ENCODE results near the gene TCERG1L. TPM values are rescaled to one million over a fixed set of nuclear protein-coding genes. Genes with fewer than 3 reads are reported as not detected.

Gene TCERG1L
- total RNA-seq, 1 experiment from 2014 or later, result not detected

DNA sequence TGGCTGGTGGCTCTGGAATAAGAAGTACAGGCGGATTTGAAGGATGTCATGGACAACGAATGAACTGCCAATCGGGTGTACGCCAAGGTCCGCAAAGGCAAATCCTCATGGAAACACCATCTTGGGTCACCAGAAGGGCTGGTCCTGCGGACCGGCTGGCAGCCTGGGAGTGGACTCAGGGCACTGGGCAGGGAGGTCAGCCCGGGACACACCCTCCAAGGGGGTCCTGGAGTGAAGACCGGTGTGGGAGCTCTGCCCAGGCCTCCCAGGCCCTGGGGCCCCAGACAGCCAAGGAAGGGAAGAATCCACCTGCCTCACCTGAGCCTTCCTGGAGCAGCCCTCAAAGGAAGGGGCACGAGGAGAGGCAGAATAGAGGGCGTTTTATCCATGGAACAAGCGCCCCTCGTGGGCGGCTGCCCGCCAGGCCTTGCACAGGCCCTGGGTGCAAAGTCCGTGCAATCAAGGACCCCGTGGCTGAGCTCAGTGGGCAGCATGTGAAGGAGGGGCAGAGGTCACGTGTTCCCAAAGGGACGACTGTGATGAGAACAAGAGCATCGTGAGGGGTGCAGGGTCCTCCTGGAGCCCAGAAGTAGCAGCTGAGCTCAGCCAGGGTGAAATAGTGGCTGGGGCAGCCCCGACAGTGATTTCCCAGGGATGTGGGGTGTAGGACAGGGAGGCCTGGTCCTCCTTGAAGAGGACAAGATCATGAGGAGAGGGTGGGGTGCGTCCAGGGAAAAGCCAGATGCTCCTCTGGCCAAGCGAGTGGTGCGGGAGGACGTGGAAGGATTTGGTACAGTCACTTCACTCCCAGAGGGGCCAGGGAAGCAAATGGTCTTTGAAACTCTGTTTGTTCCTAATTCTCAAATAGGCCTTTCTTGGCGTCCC lies 105.2 kb downstream of the TCERG1L start:
- Histone ChIP-seq H3K27me3 (ENCODE audit: control insufficient read depth, insufficient read depth, low read length) (no peaks in the 10 kb centered on the region; the same call in 1 of the 2 replicates), H3K9me3 (ENCODE audit: control insufficient read depth, insufficient read depth, low read depth, low read length) (no peaks in the 10 kb centered on the region), H3K4me3 (ENCODE audit: low read depth in 2 of 2, low read length in 2 of 2) (no peak overlapping the region), H3K27ac (ENCODE audit: low read length) (no peak overlapping the region), H3K36me3 (ENCODE audit: control insufficient read depth, insufficient read depth, low read length) (no peaks in the 10 kb centered on the region), H3K4me1 (ENCODE audit: control insufficient read depth, insufficient read depth, low read length) (no peaks in the 10 kb centered on the region)
- ChIA-PET POLR2A (no interaction called here), CTCF (no interaction called here)
- no peak for ATAC-seq
- no peak for DNase-seq (ENCODE audit: low read depth, low spot score)
- in situ Hi-C loops (cut with HindIII; ENCODE audit: low pct_unique_long_range_greater_than_20kb, low sequenced_read_pairs), result no loop called here
- intact Hi-C loops (cut with micrococcal nuclease; ENCODE audit: unreplicated experiment), result no loop called here
- BruUV-seq (replicated peaks), result no TSS peak
- TF ChIP-seq, protein P1, sequence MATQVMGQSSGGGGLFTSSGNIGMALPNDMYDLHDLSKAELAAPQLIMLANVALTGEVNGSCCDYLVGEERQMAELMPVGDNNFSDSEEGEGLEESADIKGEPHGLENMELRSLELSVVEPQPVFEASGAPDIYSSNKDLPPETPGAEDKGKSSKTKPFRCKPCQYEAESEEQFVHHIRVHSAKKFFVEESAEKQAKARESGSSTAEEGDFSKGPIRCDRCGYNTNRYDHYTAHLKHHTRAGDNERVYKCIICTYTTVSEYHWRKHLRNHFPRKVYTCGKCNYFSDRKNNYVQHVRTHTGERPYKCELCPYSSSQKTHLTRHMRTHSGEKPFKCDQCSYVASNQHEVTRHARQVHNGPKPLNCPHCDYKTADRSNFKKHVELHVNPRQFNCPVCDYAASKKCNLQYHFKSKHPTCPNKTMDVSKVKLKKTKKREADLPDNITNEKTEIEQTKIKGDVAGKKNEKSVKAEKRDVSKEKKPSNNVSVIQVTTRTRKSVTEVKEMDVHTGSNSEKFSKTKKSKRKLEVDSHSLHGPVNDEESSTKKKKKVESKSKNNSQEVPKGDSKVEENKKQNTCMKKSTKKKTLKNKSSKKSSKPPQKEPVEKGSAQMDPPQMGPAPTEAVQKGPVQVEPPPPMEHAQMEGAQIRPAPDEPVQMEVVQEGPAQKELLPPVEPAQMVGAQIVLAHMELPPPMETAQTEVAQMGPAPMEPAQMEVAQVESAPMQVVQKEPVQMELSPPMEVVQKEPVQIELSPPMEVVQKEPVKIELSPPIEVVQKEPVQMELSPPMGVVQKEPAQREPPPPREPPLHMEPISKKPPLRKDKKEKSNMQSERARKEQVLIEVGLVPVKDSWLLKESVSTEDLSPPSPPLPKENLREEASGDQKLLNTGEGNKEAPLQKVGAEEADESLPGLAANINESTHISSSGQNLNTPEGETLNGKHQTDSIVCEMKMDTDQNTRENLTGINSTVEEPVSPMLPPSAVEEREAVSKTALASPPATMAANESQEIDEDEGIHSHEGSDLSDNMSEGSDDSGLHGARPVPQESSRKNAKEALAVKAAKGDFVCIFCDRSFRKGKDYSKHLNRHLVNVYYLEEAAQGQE (IDR thresholded peaks at IDR 0.05; ENCODE audit: insufficient read depth in 1 of 2, low read depth in 2 of 2, low read length in 1 of 2), result no peak
- TF ChIP-seq POLR2AphosphoS5 (IDR thresholded peaks at IDR 0.05; ENCODE audit: low read depth, low read length) (no peak), SIN3A (IDR thresholded peaks at IDR 0.05; ENCODE audit: borderline replicate concordance, insufficient read depth, low read depth, low read length) (no peak), TCF7L2 (IDR thresholded peaks at IDR 0.05; ENCODE audit: low read depth, low read length) (no peak)
- TF ChIP-seq, protein P2, sequence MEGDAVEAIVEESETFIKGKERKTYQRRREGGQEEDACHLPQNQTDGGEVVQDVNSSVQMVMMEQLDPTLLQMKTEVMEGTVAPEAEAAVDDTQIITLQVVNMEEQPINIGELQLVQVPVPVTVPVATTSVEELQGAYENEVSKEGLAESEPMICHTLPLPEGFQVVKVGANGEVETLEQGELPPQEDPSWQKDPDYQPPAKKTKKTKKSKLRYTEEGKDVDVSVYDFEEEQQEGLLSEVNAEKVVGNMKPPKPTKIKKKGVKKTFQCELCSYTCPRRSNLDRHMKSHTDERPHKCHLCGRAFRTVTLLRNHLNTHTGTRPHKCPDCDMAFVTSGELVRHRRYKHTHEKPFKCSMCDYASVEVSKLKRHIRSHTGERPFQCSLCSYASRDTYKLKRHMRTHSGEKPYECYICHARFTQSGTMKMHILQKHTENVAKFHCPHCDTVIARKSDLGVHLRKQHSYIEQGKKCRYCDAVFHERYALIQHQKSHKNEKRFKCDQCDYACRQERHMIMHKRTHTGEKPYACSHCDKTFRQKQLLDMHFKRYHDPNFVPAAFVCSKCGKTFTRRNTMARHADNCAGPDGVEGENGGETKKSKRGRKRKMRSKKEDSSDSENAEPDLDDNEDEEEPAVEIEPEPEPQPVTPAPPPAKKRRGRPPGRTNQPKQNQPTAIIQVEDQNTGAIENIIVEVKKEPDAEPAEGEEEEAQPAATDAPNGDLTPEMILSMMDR (IDR thresholded peaks at IDR 0.05), result no peak

DNA sequence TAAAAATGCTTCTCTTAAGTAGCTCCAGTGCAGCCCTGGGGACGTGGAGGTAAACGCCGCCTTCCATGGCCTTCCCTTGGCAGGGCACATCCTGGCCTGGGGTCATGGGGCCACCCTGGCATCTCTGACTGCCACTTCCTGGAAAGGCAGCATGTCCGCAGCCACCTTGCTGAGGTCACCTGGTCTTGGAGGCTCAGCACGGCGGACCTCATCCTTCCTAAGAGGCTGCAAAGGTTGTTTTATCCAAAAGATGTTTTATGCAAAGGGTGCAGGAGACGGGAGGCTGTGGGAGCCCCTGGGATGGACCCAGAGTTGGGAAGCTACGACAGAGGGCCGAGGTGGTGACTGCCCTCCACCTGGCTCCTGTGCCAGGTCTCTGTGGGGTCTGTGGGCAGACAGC lies 106.0 kb downstream of the TCERG1L start:
- H3K27me3 ChIP-seq (ENCODE audit: control insufficient read depth, insufficient read depth, low read length), result no peaks in the 10 kb centered on the region; the same call in 1 of the 2 replicates
- no peak for TF ChIP-seq TCF7L2 (IDR thresholded peaks at IDR 0.05; ENCODE audit: low read depth, low read length)
- TF ChIP-seq, protein P1 (IDR thresholded peaks at IDR 0.05; ENCODE audit: insufficient read depth in 1 of 2, low read depth in 2 of 2, low read length in 1 of 2), result no peak
- no peak for TF ChIP-seq POLR2AphosphoS5 (IDR thresholded peaks at IDR 0.05; ENCODE audit: low read depth, low read length)
- TF ChIP-seq SIN3A (IDR thresholded peaks at IDR 0.05; ENCODE audit: borderline replicate concordance, insufficient read depth, low read depth, low read length), result no peak
- TF ChIP-seq, protein P2 (IDR thresholded peaks at IDR 0.05), result no peak
- DNase-seq (ENCODE audit: low read depth, low spot score) (no peak), ATAC-seq (no peak)
- H3K27ac ChIP-seq (ENCODE audit: low read length), result no peak overlapping the region
- in situ Hi-C loops (cut with HindIII; ENCODE audit: low pct_unique_long_range_greater_than_20kb, low sequenced_read_pairs), result no loop called here
- H3K4me3 ChIP-seq (ENCODE audit: low read depth in 2 of 2, low read length in 2 of 2), result no peak overlapping the region
- ChIA-PET CTCF (no interaction called here), POLR2A (interaction anchor here (0.6 to 0.7 kb wide), 2 partner anchors 11 to 36 kb away, joined by 3 to 8 read pairs; no protein-coding TSS in a partner anchor)
- no TSS peak for BruUV-seq (replicated peaks)
- H3K4me1 ChIP-seq (ENCODE audit: control insufficient read depth, insufficient read depth, low read length), result no peaks in the 10 kb centered on the region
- H3K9me3 ChIP-seq (ENCODE audit: control insufficient read depth, insufficient read depth, low read depth, low read length), result no peaks in the 10 kb centered on the region
- H3K36me3 ChIP-seq (ENCODE audit: control insufficient read depth, insufficient read depth, low read length), result no peaks in the 10 kb centered on the region
- intact Hi-C loops (cut with micrococcal nuclease; ENCODE audit: unreplicated experiment), result no loop called here

Data from Panc1 (cell line).